Prostate gland (tissue), 2 donors: ENCODE measurements around the gene KRTAP4-11.

Experiments used
- POLR2A ChIP-seq: fragments of 450-650 bp; IDR thresholded peaks from one replicate; pipeline ENCODE4 v1.6.1; 2016; ENCODE audit warnings: antibody characterized with exemption, mild to moderate bottlenecking
- POLR2AphosphoS5 ChIP-seq: sonication (generic); formaldehyde crosslinking; IDR thresholded peaks from one replicate; pipeline ENCODE4 v1.6.1; 2017; ENCODE audit warnings: antibody characterized with exemption
- TF ChIP-seq, protein P1 (sequence below), 4 experiments: fragments of 200-600 bp in 2 of 4; fragments of 450-650 bp in 2 of 4; sonication (generic) in 2 of 4; IDR thresholded peaks; 1 replicate in 3 of 4; 2 replicates in 1 of 4; pipeline ENCODE4 v1.5.1; 2016 to 2019; ENCODE audit warnings: antibody characterized with exemption in 4 of 4, mild to moderate bottlenecking in 2 of 4, moderate library complexity in 2 of 4

DNA sequence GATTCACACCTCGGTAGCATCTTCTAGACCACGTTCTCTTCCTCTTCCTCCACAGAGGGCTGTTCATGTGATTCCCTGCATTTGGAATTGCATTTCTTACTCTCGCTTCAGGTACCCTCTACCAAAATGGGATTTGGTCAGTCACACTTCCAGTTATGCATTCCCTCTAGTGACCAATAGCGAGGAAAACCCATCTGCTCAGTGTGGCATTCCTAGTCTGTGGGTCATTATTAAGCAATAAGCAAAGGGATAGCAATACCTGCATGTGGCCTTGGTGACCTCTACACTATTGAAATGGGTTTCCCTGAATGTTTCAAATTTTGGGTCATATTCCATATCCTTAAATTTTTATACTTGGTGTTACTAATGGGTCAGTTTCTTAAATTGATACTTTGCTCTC, 31.9 kb upstream of the KRTAP4-11 start:
- TF ChIP-seq, protein P1, sequence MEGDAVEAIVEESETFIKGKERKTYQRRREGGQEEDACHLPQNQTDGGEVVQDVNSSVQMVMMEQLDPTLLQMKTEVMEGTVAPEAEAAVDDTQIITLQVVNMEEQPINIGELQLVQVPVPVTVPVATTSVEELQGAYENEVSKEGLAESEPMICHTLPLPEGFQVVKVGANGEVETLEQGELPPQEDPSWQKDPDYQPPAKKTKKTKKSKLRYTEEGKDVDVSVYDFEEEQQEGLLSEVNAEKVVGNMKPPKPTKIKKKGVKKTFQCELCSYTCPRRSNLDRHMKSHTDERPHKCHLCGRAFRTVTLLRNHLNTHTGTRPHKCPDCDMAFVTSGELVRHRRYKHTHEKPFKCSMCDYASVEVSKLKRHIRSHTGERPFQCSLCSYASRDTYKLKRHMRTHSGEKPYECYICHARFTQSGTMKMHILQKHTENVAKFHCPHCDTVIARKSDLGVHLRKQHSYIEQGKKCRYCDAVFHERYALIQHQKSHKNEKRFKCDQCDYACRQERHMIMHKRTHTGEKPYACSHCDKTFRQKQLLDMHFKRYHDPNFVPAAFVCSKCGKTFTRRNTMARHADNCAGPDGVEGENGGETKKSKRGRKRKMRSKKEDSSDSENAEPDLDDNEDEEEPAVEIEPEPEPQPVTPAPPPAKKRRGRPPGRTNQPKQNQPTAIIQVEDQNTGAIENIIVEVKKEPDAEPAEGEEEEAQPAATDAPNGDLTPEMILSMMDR (IDR thresholded peaks at IDR 0.05): no peak
- TF ChIP-seq POLR2A (no peak), POLR2AphosphoS5 (no peak)
